ENCODE measurements around the gene ZNF3. TPM values are rescaled to one million over a fixed set of nuclear protein-coding genes. Genes with fewer than 3 reads are reported as not detected.

ZNF3 gene
- total RNA-seq, 1 donor from 2014 or later: 16.7 TPM

- H3K4me3 ChIP-seq: no peak overlapping the region
- no peaks in the 10 kb centered on the region for H3K27me3 ChIP-seq
- H3K9me3 ChIP-seq: no peaks in the 10 kb centered on the region
- no peak overlapping the region for H3K27ac ChIP-seq
- intact Hi-C loops (cut with DNase I): no loop called here
- TF ChIP-seq CTCF (IDR thresholded peaks at IDR 0.05): no peak
- no peak for TF ChIP-seq POLR2A (IDR thresholded peaks at IDR 0.05)
- no peak for TF ChIP-seq POLR2AphosphoS5 (IDR thresholded peaks at IDR 0.05; ENCODE audit: insufficient read depth in 1 of 2, low read depth in 1 of 2)
- peaks cover 19% of the 10 kb centered on the region for H3K4me1 ChIP-seq
- peaks cover 8 to 84% of the 10 kb centered on the region in 2 donors for H3K36me3 ChIP-seq
- DNase-seq (ENCODE audit: extremely low spot score in 2 of 2): no peak
These were observed 14.2 kb upstream of the ZNF3 start for GRCh38 chr7:100095704-100096103.

DNA sequence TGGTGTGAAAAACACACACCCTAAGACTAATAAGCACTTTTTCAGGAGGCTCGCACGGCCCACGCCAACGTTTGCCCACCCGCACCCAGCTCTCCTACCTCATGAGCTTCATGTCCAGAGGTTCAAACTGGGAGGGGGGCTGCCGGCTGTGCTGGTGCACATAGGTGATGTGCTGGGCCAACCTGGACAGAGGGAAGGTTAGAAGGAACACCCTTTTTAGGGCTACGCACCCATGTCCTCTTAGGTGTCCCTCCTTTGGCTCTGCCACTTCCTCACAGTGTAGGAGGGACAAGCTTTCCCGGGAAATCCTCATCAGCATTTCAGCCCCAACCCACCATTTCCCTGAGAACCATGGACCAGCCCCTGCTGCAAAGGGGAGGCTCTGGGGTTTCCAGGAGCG is 13.8 kb upstream of the ZNF3 start:
- DNase-seq (ENCODE audit: extremely low spot score in 2 of 2): no peak
- no peaks in the 10 kb centered on the region for H3K9me3 ChIP-seq
- H3K27ac ChIP-seq: no peak overlapping the region
- H3K4me3 ChIP-seq: no peak overlapping the region
- peaks cover 19% of the 10 kb centered on the region for H3K4me1 ChIP-seq
- TF ChIP-seq CTCF (IDR thresholded peaks at IDR 0.05) (no peak), POLR2AphosphoS5 (IDR thresholded peaks at IDR 0.05; ENCODE audit: insufficient read depth in 1 of 2, low read depth in 1 of 2) (no peak), POLR2A (IDR thresholded peaks at IDR 0.05) (no peak)
- H3K27me3 ChIP-seq: no peaks in the 10 kb centered on the region
- intact Hi-C loops (cut with DNase I): no loop called here
- H3K36me3 ChIP-seq: peaks cover 8 to 84% of the 10 kb centered on the region in 2 donors

GRCh38 chr7:100093925-100094486 is 12.5 kb upstream of the ZNF3 start:
- no peak for DNase-seq (ENCODE audit: extremely low spot score in 2 of 2)
- Histone ChIP-seq H3K27me3 (no peaks in the 10 kb centered on the region), H3K9me3 (no peaks in the 10 kb centered on the region), H3K36me3 (peaks cover 8 to 78% of the 10 kb centered on the region in 2 donors), H3K4me1 (peaks cover 19% of the 10 kb centered on the region), H3K4me3 (no peak overlapping the region), H3K27ac (no peak overlapping the region)
- intact Hi-C loops (cut with DNase I): no loop called here
- no peak for TF ChIP-seq POLR2AphosphoS5 (IDR thresholded peaks at IDR 0.05; ENCODE audit: insufficient read depth in 1 of 2, low read depth in 1 of 2)
- TF ChIP-seq CTCF (IDR thresholded peaks at IDR 0.05): no peak
- TF ChIP-seq POLR2A (IDR thresholded peaks at IDR 0.05): no peak

GRCh38 chr7:100093498-100093897 is 12.0 kb upstream of the ZNF3 start:
- Histone ChIP-seq H3K4me1 (peaks cover 15% of the 10 kb centered on the region), H3K9me3 (no peaks in the 10 kb centered on the region), H3K27me3 (no peaks in the 10 kb centered on the region), H3K4me3 (no peak overlapping the region), H3K27ac (no peak overlapping the region), H3K36me3 (peaks cover 8 to 73% of the 10 kb centered on the region in 2 donors)
- intact Hi-C loops (cut with DNase I): no loop called here
- no peak for DNase-seq (ENCODE audit: extremely low spot score in 2 of 2)
- no peak for TF ChIP-seq POLR2AphosphoS5 (IDR thresholded peaks at IDR 0.05; ENCODE audit: insufficient read depth in 1 of 2, low read depth in 1 of 2)
- TF ChIP-seq POLR2A (IDR thresholded peaks at IDR 0.05): no peak
- TF ChIP-seq CTCF (IDR thresholded peaks at IDR 0.05): no peak

- H3K27me3 ChIP-seq: no peaks in the 10 kb centered on the region
- no peak overlapping the region for H3K4me3 ChIP-seq
- H3K36me3 ChIP-seq: peaks cover 8 to 69% of the 10 kb centered on the region in 2 donors
- intact Hi-C loops (cut with DNase I): no loop called here
- H3K4me1 ChIP-seq: peaks cover 17% of the 10 kb centered on the region
- no peaks in the 10 kb centered on the region for H3K9me3 ChIP-seq
- TF ChIP-seq CTCF (IDR thresholded peaks at IDR 0.05): no peak
- DNase-seq (ENCODE audit: extremely low spot score in 2 of 2): no peak
- H3K27ac ChIP-seq: no peak overlapping the region
These were observed 11.5 kb upstream of the ZNF3 start for GRCh38 chr7:100093054-100093453.
